Skin epidermis (tissue), 12 donors: Measurements from ENCODE around the gene SPA17.

Experiments used
- H3K27ac ChIP-seq, 21 experiments: fragments of 200-600 bp; sonication (generic) in 11 of 21; one replicate each; pipeline ENCODE4 v1.5.0; 2020; ENCODE audit warnings: mild to moderate bottlenecking in 3 of 21, inconsistent platforms in 2 of 21, moderate library complexity in 2 of 21
- H3K4me3 ChIP-seq, 7 experiments: fragments of 200-600 bp; sonication (generic) in 2 of 7; one replicate each; pipeline ENCODE4 v1.5.0; 2020; ENCODE audit warnings: inconsistent platforms in 2 of 7, mild to moderate bottlenecking in 2 of 7, moderate library complexity in 1 of 7

SPA17 gene

DNA sequence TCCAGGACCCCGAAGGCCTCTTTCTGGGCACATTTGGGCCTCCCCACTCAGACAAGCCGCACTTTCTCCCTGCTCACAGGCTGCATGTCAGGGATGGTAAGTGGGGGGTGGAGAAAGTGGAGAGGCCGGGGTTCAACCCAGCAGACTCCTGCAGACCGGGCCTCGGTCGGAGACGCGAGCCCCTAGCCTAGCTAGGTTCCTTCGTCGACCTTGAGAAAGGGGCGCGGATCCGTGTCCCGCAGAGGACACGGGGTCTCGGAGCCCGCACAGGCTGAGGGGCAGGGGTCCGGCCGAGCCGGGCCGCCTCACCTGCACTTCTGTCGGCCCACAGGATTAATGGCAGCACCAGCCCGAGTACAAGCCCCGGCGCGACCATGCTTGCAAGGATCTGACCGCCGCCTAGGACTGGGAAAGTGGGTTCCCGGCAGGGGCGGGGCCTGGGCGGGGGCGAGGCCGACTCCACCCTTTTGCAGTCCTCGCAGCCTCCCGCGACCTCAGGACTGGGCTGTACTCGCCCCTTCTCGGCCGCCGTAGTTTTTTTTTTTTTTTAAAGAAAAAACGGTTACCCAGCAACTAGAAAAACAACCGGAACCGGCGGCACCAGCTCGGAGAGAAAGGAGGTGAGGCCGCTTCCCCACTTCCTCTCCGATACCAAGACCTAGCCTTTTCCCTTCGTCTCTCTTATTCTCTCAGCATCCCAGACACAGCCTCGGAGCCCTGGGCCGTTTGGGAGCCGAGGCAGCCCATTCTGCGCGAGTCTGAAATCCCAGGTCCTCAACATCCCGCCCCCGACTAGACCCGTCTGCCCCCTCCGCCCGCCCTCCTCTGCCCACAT is at the start of gene SPA17, which contains the start of gene SIAE:
Gene SPA17 (plus strand): TSS at position 572 of the 835 bp plus-strand sequence. CDS start 1,361 bp downstream, outside the sequence.
Gene SIAE (minus strand): TSS at position 407 of the 835 bp plus-strand sequence. CDS start 31 bp downstream, at position 376.
- peak within 1 kb of the TSS; percentile 51 to 74 (median 60) for H3K4me3 ChIP-seq

GRCh38 chr11:124625504-124626168 is 48.1 kb upstream of the SPA17 start:
- Histone ChIP-seq H3K27ac (no peak overlapping the region), H3K4me3 (no peak overlapping the region)

More for the DNA sequence above, at the start of gene SPA17, which contains the start of gene SIAE:
- H3K27ac ChIP-seq = peak within 1 kb of the TSS; percentile 74 to 97 (median 85)

- Histone ChIP-seq H3K4me3 (no peak overlapping the region), H3K27ac (no peak overlapping the region)
These were observed 46.2 kb upstream of the SPA17 start for GRCh38 chr11:124627546-124627945.

DNA sequence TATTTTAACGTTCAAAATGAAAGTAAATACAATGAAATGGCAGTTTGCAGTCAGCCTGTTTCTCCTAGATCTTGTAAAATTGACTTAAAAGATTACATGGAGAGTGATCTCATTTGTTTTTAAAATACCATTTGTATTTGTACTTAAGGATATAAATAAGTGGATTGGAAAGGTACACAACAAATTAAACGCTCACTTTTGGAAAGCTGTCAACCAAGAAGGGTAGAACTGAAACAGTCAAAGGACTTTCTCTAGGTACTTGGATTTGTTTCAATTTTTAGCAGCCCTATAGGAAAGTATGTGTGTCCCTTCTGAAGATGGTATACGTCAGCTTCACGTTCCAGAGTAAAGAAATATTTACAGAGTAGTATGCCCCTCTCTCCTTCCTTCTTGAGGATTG is 43.7 kb upstream of the SPA17 start:
- no peak overlapping the region for H3K4me3 ChIP-seq

GRCh38 chr11:124633355-124633754 is 40.3 kb upstream of the SPA17 start:
- Histone ChIP-seq H3K4me3 (no peak overlapping the region), H3K27ac (no peak overlapping the region)

More for the DNA sequence above, 43.7 kb upstream of the SPA17 start:
- no peak overlapping the region for H3K27ac ChIP-seq

GRCh38 chr11:124635932-124636331 is 37.8 kb upstream of the SPA17 start:
- no peak overlapping the region for H3K4me3 ChIP-seq
- H3K27ac ChIP-seq = no peak overlapping the region

GRCh38 chr11:124638500-124638899 is 35.2 kb upstream of the SPA17 start:
- H3K27ac ChIP-seq = no peak overlapping the region
- no peak overlapping the region for H3K4me3 ChIP-seq

DNA sequence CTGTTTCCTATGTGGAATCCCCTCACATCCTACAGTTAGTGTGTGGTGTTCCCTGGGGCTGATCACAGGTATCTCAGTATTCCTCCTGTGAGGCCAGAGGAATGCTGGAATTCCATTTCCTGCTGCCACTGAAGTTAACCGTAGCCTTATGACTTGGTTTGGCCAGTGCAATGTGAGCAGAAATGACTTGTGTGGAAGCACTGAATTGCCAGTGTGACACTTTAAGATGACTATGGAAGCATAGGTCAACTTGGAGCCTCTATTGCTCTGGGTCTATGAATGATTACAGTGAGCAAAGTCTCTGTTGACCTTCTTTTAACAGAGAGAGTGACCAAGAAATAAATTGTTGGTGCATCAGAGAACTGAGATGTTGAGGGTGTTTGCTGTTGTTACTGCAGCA is 34.5 kb upstream of the SPA17 start:
- Histone ChIP-seq H3K4me3 (no peak overlapping the region), H3K27ac (no peak overlapping the region)

DNA sequence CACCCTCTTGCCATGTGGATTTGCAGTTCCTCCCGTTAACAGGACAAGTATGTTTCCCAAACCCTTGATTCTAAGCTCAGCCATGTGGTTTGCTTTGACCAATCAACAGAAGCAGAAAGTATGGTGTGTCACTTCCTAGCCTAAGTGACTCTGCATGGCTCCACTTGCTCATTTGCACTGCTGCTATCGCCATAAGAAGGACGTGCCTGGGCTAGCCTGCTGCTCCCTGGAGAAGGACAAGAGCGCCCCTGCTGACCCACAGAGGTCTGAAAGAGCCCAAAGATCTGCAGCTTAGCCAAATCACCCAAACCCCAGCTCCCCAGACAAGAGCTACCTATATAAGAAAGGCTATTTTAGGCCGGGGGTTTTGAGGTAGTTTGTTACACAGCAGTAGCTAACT is 33.0 kb upstream of the SPA17 start:
- H3K4me3 ChIP-seq = no peak overlapping the region
- H3K27ac ChIP-seq = no peak overlapping the region

DNA sequence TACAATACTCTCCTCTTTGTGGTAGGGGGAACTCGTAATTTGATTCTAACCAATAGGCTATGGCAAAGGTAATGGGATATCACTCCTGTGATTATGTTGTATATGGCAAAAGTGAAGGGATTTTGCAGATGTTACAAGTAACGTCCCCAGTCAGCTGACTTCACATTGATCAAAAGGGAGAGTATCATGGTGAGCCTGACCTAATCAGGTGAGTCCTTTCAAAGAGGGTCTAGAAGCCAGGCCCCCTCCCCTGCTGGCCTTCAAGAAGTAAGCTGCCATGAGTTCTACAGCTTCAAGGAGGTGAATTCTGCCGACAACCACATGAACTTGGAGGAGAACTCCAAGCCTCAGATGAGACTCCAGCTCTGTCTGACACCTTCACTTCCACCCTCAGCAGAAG is 31.1 kb upstream of the SPA17 start:
- no peak overlapping the region for H3K4me3 ChIP-seq
- H3K27ac ChIP-seq = no peak overlapping the region

GRCh38 chr11:124643042-124643604 is 30.6 kb upstream of the SPA17 start:
- Histone ChIP-seq H3K27ac (no peak overlapping the region), H3K4me3 (no peak overlapping the region)

DNA sequence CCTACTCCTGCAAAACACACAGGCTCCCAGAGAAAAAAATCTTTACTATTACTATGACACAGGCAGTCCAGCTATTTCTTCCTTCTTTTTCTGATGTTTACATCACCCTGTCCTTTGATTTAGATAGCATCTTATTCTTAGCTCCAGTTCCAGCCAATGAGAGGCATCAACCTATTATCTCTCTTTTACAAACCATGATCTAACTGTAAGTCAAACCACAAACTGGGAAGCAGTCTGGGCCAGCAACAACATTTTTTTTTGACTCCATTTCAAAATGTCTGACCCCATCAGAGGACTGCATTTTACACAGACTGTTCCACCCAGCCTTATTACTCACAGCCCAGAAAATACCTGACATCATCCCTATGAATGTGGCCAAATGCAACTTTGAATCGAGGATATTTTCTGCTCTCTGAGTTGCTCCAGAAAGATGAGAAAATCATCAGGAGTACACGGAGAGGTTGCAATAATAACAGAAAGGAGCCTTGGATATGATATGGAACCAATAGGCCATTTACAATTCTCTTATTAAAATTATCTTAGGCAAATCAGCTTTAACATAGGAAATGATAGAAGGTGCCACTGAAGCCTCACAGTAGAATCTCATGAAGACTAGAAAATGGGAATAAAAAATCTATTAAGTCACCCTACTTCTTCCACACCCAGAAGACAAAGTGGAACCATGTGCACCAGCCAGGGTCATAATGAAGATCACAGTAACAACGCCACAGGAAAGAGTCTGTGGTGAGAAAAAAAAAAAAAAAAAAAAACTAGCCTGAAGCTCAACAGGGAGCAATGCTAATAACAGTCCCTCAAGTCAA is 29.9 kb upstream of the SPA17 start:
- Histone ChIP-seq H3K27ac (no peak overlapping the region), H3K4me3 (no peak overlapping the region)

DNA sequence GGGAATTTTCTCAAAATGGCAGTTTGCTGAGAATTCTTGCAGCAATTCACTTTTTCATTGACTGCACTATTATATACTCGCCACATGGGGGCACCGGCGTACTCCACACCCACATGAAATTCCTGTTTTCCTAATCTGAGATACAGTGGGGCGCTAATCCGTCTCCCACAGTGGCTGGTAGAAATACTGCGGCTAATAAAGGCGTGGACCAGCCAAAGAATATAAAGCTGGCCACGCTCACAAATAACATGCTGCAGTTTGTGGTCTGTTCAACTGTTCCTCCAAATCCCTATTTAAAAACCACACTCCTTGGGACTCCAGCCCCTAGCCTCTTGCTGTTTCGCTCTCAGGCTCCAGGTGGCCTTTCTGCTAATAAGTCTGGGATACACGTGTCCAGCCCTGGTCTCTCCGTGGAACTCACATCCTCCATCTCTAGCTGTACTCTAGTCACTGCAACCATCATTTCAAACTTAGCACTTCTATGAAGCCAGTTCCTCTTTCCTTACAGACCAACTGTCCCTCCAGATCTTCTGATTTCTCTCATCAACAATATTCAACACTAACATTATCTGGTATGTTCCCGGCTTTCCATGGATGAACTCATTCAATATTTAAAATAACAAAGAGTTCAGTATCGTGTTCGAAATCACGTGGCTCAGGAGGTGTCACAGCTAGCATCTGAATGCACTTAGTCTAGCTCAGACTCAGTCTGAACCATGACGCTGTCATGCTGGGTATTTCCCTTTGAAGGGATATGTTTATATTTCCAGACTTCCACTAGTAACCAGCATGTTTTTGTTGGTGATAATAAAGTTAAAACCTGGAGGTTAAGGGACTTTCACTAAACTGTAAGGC is 29.1 kb upstream of the SPA17 start:
- Histone ChIP-seq H3K4me3 (no peak overlapping the region), H3K27ac (no peak overlapping the region)

DNA sequence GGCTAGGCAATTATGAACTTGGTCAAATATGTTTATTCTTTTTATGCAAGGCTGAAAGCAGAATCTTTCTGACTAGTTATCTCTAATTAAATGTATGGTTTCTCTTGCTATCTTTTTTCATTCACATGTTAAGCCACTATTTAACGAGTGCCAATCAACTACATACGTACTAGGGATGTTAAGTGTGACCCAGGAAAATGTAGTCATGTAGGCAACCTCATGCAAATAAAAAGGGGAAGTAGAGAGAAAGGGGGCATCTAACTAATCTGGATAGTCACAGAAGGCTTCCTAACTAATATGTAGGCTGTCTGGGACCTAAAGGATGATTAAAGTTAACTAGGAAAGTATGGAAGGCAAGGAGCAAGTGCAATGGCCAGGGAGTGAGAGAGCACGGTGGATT is 27.6 kb upstream of the SPA17 start:
- no peak overlapping the region for H3K4me3 ChIP-seq
- H3K27ac ChIP-seq = no peak overlapping the region

- Histone ChIP-seq H3K4me3 (no peak overlapping the region), H3K27ac (no peak overlapping the region)
These were observed 25.1 kb upstream of the SPA17 start for GRCh38 chr11:124648610-124649009.

GRCh38 chr11:124656774-124657630 is 16.7 kb upstream of the SPA17 start:
- no peak overlapping the region for H3K27ac ChIP-seq

GRCh38 chr11:124657904-124658303 is 15.8 kb upstream of the SPA17 start:
- no peak overlapping the region for H3K4me3 ChIP-seq
- H3K27ac ChIP-seq = no peak overlapping the region

More at GRCh38 chr11:124656774-124657630, 16.7 kb upstream of the SPA17 start:
- H3K4me3 ChIP-seq = no peak overlapping the region

GRCh38 chr11:124658501-124658900 is 15.2 kb upstream of the SPA17 start:
- H3K4me3 ChIP-seq = no peak overlapping the region
- H3K27ac ChIP-seq = no peak overlapping the region
